HG02885 (cell line): Measurements from ENCODE around the gene IL20RA.

ENCODE experiments used
- ATAC-seq: cut with Tn5 transposase; IDR thresholded peaks from one replicate; pipeline ENCODE4 v1.9.1; 2021; ENCODE audit warnings: mild to moderate bottlenecking; ENCODE audit not compliant: unreplicated experiment, poor library complexity

Gene IL20RA

GRCh38 chr6:137011406-137011805 is 33.4 kb downstream of the IL20RA start:
- no peak for ATAC-seq

- no peak for ATAC-seq
Observed at GRCh38 chr6:137010128-137010718, 34.5 kb downstream of the IL20RA start.

GRCh38 chr6:137008204-137008603 is 36.6 kb downstream of the IL20RA start:
- ATAC-seq = no peak

GRCh38 chr6:137006056-137006455 is 38.7 kb downstream of the IL20RA start:
- no peak for ATAC-seq

GRCh38 chr6:137005073-137005472 is 39.7 kb downstream of the IL20RA start:
- ATAC-seq = no peak

GRCh38 chr6:137002505-137002904 is 42.3 kb downstream of the IL20RA start:
- no peak for ATAC-seq

- ATAC-seq = no peak
Observed at GRCh38 chr6:137001977-137002302, 42.8 kb downstream of the IL20RA start.

- no peak for ATAC-seq
Observed at GRCh38 chr6:137001299-137001976, 43.3 kb downstream of the IL20RA start.

GRCh38 chr6:137000825-137001224 is 43.9 kb downstream of the IL20RA start:
- ATAC-seq = no peak

GRCh38 chr6:136995521-136995920 is 49.2 kb downstream of the IL20RA start:
- ATAC-seq = no peak

GRCh38 chr6:136994782-136995181 is 50.0 kb downstream of the IL20RA start:
- no peak for ATAC-seq

- no peak for ATAC-seq
Observed at GRCh38 chr6:136992113-136992512, 52.7 kb downstream of the IL20RA start.

GRCh38 chr6:136991646-136992045 is 53.1 kb downstream of the IL20RA start:
- no peak for ATAC-seq

- ATAC-seq = no peak
Observed at GRCh38 chr6:136990754-136991153, 54.0 kb downstream of the IL20RA start.

- ATAC-seq = no peak
Observed at GRCh38 chr6:136990242-136990578, 54.6 kb downstream of the IL20RA start.

GRCh38 chr6:136989571-136990241 is 55.1 kb downstream of the IL20RA start:
- no peak for ATAC-seq

- ATAC-seq = no peak
Observed at GRCh38 chr6:136987526-136987925, 57.2 kb downstream of the IL20RA start.

GRCh38 chr6:136985502-136985901 is 59.3 kb downstream of the IL20RA start:
- no peak for ATAC-seq

GRCh38 chr6:136984578-136984977 is 60.2 kb downstream of the IL20RA start:
- no peak for ATAC-seq

- ATAC-seq = no peak
Observed at GRCh38 chr6:136983687-136984086, 61.1 kb downstream of the IL20RA start.

GRCh38 chr6:136982928-136983327 is 61.8 kb downstream of the IL20RA start:
- ATAC-seq = no peak

- ATAC-seq = no peak
Observed at GRCh38 chr6:136980070-136980469, 64.7 kb downstream of the IL20RA start.
